KBM-7 (cell line): ENCODE measurements around the gene NUF2.
A peak's percentile ranks its signal among the peaks of the same experiment; 100 is the strongest.
"Not testable (repeated sequence)": the region's sequence is repeated elsewhere in the genome, so short reads cannot be mapped to it uniquely, and the experiment has no call there.

Experiments used
- DNase-seq: peaks from one replicate; pipeline ENCODE4 v3.0.0-alpha.2; 2015
- in situ Hi-C: fragments of 300-500 bp; cut with MboI; formaldehyde crosslinking; loops from 2 replicates; pipeline ENCODE4 v1.14.3; 2020; ENCODE audit warnings: low sequenced_read_pairs, low pct_unique_long_range_greater_than_20kb, mixed read lengths

The NUF2 gene

GRCh38 chr1:163315773-163316374 is 5.9 kb upstream of the NUF2 start:
- in situ Hi-C loops, result loop anchor here (25.0 kb wide), 1 partner anchor 454 kb away; the partner anchor contains the start of gene CCDC190
- peak; percentile 27 for DNase-seq

DNA sequence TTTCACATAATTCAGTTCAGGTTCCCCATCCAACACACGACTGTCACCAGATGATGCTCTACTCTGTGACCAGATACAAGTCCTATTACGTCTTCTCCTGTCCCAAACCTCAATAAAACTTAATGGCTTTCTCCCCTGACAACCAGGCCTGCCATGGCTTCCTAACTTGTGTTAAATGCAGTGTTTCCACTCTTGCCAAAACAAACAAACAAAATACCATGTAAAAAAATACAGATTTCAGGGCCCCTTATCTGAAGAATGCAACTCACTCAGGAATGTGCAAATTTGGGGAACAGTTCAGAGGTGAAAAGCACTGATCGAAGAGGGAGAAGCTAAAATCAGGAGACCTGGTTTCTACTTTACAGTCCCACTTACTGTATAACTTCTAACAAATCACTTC is 863 bp upstream of the NUF2 start:
- in situ Hi-C loops, result loop anchor here (25.0 kb wide), 1 partner anchor 459 kb away; the partner anchor contains the start of gene CCDC190
- no peak for DNase-seq

GRCh38 chr1:163323339-163323738 is 1.6 kb downstream of the NUF2 start:
- in situ Hi-C loops, result loop anchor here (25.0 kb wide), 1 partner anchor 461 kb away; the partner anchor contains the start of gene CCDC190
- not testable (repeated sequence) for DNase-seq

DNA sequence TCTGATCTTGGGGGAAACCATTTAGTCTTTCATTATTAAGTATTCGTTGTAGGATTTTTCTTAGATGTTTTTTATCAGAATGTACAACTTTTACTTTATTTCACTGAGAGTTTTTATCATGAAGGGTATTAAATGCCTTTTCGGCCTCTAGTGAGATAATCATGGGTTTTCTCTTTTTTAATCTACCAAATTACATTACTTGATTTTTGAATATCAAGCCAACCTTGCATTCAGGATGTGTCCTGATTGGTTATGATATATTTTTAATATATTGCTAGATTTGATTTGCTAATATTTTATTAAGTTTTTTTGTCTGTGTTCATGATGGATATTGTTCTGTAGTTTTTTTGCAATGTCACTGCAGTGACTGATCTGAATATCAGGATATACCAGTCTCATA is 9.4 kb downstream of the NUF2 start:
- DNase-seq, result no peak
- in situ Hi-C loops, result no loop called here

GRCh38 chr1:163335216-163335615 is 13.5 kb downstream of the NUF2 start:
- in situ Hi-C loops, result no loop called here
- no peak for DNase-seq

GRCh38 chr1:163337631-163338030 is 15.9 kb downstream of the NUF2 start:
- in situ Hi-C loops, result no loop called here
- DNase-seq, result no peak

GRCh38 chr1:163346326-163346870 is 24.6 kb downstream of the NUF2 start:
- in situ Hi-C loops, result no loop called here
- no peak for DNase-seq

GRCh38 chr1:163347106-163347505 is 25.4 kb downstream of the NUF2 start:
- no peak for DNase-seq
- in situ Hi-C loops, result no loop called here

GRCh38 chr1:163351912-163352311 is 30.2 kb downstream of the NUF2 start:
- no peak for DNase-seq
- in situ Hi-C loops, result no loop called here

GRCh38 chr1:163357378-163357777 is 35.6 kb downstream of the NUF2 start:
- in situ Hi-C loops, result no loop called here
- no peak for DNase-seq

- in situ Hi-C loops, DNase-seq: not testable (repeated sequence)
Observed at GRCh38 chr1:163358172-163358571, 36.4 kb downstream of the NUF2 start.

- peak; percentile 9 for DNase-seq
Observed at GRCh38 chr1:163361123-163361934, 39.6 kb downstream of the NUF2 start.

DNA sequence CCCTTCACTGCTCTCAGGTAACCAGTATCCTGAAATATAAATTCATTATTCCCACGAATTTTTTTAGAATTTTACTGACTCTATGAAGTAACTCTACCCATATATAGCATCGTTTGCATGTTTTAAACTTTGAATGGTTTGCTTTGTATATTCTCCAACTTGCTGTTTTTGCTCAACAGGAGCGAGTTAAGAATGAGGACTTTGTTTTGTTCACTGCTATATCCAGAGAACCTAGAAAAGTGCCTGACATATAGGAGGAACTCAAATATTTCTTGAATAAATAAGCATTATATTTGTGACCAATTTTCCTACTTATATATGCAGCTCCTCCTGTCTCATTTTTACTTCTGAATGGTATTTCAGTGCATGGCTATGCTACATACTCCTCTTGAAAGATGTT is 43.4 kb downstream of the NUF2 start:
- DNase-seq, result no peak
- in situ Hi-C loops, result no loop called here

More at GRCh38 chr1:163361123-163361934, 39.6 kb downstream of the NUF2 start:
- in situ Hi-C loops, result no loop called here

- DNase-seq, result no peak
- in situ Hi-C loops, result no loop called here
Observed at GRCh38 chr1:163366555-163366954, 44.8 kb downstream of the NUF2 start.

GRCh38 chr1:163367721-163368120 is 46.0 kb downstream of the NUF2 start:
- DNase-seq, result no peak
- in situ Hi-C loops, result no loop called here

DNA sequence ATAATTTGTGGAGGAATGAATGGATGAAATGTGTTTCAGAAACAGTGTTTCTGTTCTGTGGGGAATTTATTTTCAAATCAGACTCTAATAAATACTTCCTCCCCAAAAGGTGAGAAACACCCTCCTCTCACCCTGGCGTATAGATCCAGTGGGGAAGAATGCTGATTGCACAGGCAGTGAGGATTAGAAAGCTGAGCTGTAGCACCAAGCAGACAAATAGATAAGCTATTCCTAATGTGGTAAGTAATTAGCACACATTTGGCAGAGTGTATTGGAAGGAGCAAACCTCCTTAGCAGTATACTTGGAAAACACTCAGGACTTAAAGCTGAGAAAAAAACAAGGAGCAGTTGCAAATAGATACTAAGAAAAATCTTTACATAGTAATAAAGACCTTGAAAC is 50.8 kb downstream of the NUF2 start:
- in situ Hi-C loops, result no loop called here
- no peak for DNase-seq

GRCh38 chr1:163378554-163378953 is 56.8 kb downstream of the NUF2 start:
- DNase-seq, result no peak
- in situ Hi-C loops, result no loop called here

GRCh38 chr1:163379801-163380200 is 58.0 kb downstream of the NUF2 start:
- in situ Hi-C loops, result no loop called here
- no peak for DNase-seq

DNA sequence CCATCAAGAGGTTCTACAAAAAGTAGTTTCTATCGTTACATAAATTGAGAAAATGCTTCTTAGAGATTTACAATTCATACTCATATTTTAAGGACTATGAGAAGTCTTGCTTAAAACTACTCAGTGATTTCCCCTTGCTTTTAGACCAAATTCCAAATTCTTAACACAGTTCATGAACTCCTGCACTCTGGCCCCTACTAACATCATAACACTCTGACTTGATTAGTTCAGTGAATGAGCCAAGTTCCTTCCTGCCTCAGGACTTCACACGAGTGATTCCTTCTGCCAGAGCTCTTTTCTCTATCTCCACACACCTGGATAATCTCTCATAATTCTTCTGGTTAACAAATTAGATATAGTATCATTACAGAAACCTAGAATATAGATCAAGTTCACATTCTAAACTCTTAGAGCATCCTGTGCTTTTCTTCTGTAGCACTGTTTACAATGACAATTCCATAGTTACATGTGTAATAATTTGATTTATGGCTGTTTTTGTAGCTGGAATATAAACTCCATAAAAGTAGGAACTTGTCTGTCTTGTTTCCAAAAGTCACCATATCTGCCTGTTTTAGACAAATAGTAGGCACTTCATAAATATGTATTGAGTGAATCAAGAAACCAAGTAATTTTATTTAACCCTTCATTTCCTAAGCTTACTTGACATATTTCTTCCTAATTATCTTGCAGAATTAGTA is 59.9 kb downstream of the NUF2 start:
- no peak for DNase-seq
- in situ Hi-C loops, result no loop called here

GRCh38 chr1:163382395-163382794 is 60.6 kb downstream of the NUF2 start:
- in situ Hi-C loops, result no loop called here

More at GRCh38 chr1:163382395-163382794, 60.6 kb downstream of the NUF2 start:
- DNase-seq, result no peak
